ENCODE results near the gene PSMC1. TPM values are rescaled to one million over a fixed set of nuclear protein-coding genes. Genes with fewer than 3 reads are reported as not detected.
A peak's percentile ranks its signal among the peaks of the same experiment; 100 is the strongest.
"Not testable (repeated sequence)": the region's sequence is repeated elsewhere in the genome, so short reads cannot be mapped to it uniquely, and the experiment has no call there.

PSMC1 gene
- 677 and 742 TPM in 2 replicates for total RNA-seq (2014; rRNA removed; shearing (Covaris generic))

GRCh38 chr14:90256354-90257131 lies at the start of gene PSMC1:
TSS of gene PSMC1 (plus strand) at chr14:90256553. CDS start at chr14:90256598, 45 bp downstream.
- DNase-seq (ENCODE audit: low spot score), result peak; percentile 88

- no peak for DNase-seq (ENCODE audit: low spot score)
Observed at GRCh38 chr14:90213099-90213748, 43.1 kb upstream of the PSMC1 start.

GRCh38 chr14:90228478-90228877 lies 27.9 kb upstream of the PSMC1 start:
- DNase-seq (ENCODE audit: low spot score), result no peak

GRCh38 chr14:90229942-90230341 lies 26.4 kb upstream of the PSMC1 start:
- DNase-seq (ENCODE audit: low spot score), result not testable (repeated sequence)

GRCh38 chr14:90235179-90235976 lies 21.0 kb upstream of the PSMC1 start:
- peak; percentile 73 for DNase-seq (ENCODE audit: low spot score)

GRCh38 chr14:90239139-90239538 lies 17.2 kb upstream of the PSMC1 start:
- DNase-seq (ENCODE audit: low spot score), result no peak

GRCh38 chr14:90242444-90242843 lies 13.9 kb upstream of the PSMC1 start:
- DNase-seq (ENCODE audit: low spot score), result no peak

- no peak for DNase-seq (ENCODE audit: low spot score)
Observed at GRCh38 chr14:90246936-90247335, 9.4 kb upstream of the PSMC1 start.

GRCh38 chr14:90247441-90247840 lies 8.9 kb upstream of the PSMC1 start:
- DNase-seq (ENCODE audit: low spot score), result not testable (repeated sequence)

GRCh38 chr14:90248594-90248993 lies 7.8 kb upstream of the PSMC1 start:
- no peak for DNase-seq (ENCODE audit: low spot score)

- no peak for DNase-seq (ENCODE audit: low spot score)
Observed at GRCh38 chr14:90253826-90254225, 2.5 kb upstream of the PSMC1 start.

GRCh38 chr14:90255871-90256270 lies 482 bp upstream of the PSMC1 start:
- no peak for DNase-seq (ENCODE audit: low spot score)

- no peak for DNase-seq (ENCODE audit: low spot score)
Observed at GRCh38 chr14:90263748-90264449, 7.5 kb downstream of the PSMC1 start.

- DNase-seq (ENCODE audit: low spot score), result no peak
Observed at GRCh38 chr14:90266441-90267154, 10.2 kb downstream of the PSMC1 start.

- DNase-seq (ENCODE audit: low spot score), result no peak
Observed at GRCh38 chr14:90268420-90268819, 12.1 kb downstream of the PSMC1 start.

GRCh38 chr14:90272523-90272922 lies 16.2 kb downstream of the PSMC1 start:
- DNase-seq (ENCODE audit: low spot score), result no peak

- DNase-seq (ENCODE audit: low spot score), result no peak
Observed at GRCh38 chr14:90273532-90273931, 17.2 kb downstream of the PSMC1 start.

- no peak for DNase-seq (ENCODE audit: low spot score)
Observed at GRCh38 chr14:90274019-90274418, 17.7 kb downstream of the PSMC1 start.

GRCh38 chr14:90274808-90275457 lies 18.6 kb downstream of the PSMC1 start:
- peak; percentile 59 for DNase-seq (ENCODE audit: low spot score)

GRCh38 chr14:90275458-90275814 lies 19.1 kb downstream of the PSMC1 start:
- no peak for DNase-seq (ENCODE audit: low spot score)

GRCh38 chr14:90275820-90276219 lies 19.5 kb downstream of the PSMC1 start:
- DNase-seq (ENCODE audit: low spot score), result peak; percentile 53
